IMR-90 (cell line): ENCODE data around the gene PITX1. TPM values are rescaled to one million over a fixed set of nuclear protein-coding genes. Genes with fewer than 3 reads are reported as not detected.

ENCODE experiments used
- ATAC-seq: fragments of 200-7000 bp; cut with Tn5 transposase; 2 replicates; pipeline ENCODE4 v1.9.1; 2020; ENCODE audit warnings: low read depth, mild to moderate bottlenecking, moderate library complexity
- BruUV-seq: library from RNA; stranded (reverse); fragments of 400-500 nt; replicated peaks from 2 replicates; lab custom pipeline; 2021; lab: Mats Ljungman, UMichigan
- CTCF ChIA-PET: fragments of 300-600 bp; formaldehyde crosslinking; extraction: SDS; loops from one replicate; lab custom pipeline; 2021; ENCODE audit warnings: antibody characterized with exemption; lab: Yijun Ruan, JAX
- POLR2A ChIA-PET: fragments of 300-600 bp; sonication (Branson Sonifier 250); formaldehyde crosslinking; loops from one replicate; lab custom pipeline; 2022; ENCODE audit warnings: antibody characterized with exemption; ENCODE audit not compliant: unreplicated experiment; lab: Charles Lee
- DNase-seq: peaks from one replicate; pipeline ENCODE4 v3.0.0; 2013
- H2AFZ ChIP-seq: replicated peaks from 2 replicates; pipeline ENCODE3; 2013; ENCODE audit warnings: low read length, mild to moderate bottlenecking; ENCODE audit not compliant: poor library complexity
- H2AK5ac ChIP-seq: 2 replicates; pipeline ENCODE4 v1.6.1; 2013; ENCODE audit warnings: low read depth, low read length, inconsistent platforms
- H2AK9ac ChIP-seq: replicated peaks from 2 replicates; pipeline ENCODE3; 2013; ENCODE audit warnings: mild to moderate bottlenecking, low read depth, low read length, moderate library complexity; ENCODE audit not compliant: poor library complexity
- H2BK120ac ChIP-seq: 2 replicates; pipeline ENCODE4 v1.6.1; 2013; ENCODE audit warnings: low read depth, low read length, inconsistent platforms
- H2BK15ac ChIP-seq: 3 replicates; pipeline ENCODE4 v1.6.1; 2013; ENCODE audit warnings: low read depth, low read length, inconsistent platforms
- H2BK20ac ChIP-seq: 2 replicates; pipeline ENCODE4 v1.6.1; 2013; ENCODE audit warnings: low read depth, mild to moderate bottlenecking, inconsistent platforms, low read length, moderate library complexity
- H2BK5ac ChIP-seq: 2 replicates; pipeline ENCODE4 v1.6.1; 2013; ENCODE audit warnings: mild to moderate bottlenecking, low read depth, low read length, inconsistent platforms; ENCODE audit not compliant: poor library complexity, severe bottlenecking
- H3K14ac ChIP-seq: replicated peaks from 2 replicates; pipeline ENCODE4 v1.6.1; 2013; ENCODE audit warnings: low read depth, low read length, inconsistent platforms
- H3K18ac ChIP-seq: 2 replicates; pipeline ENCODE4 v1.6.1; 2013; ENCODE audit warnings: low read depth, low read length, control low read depth
- H3K23ac ChIP-seq: 2 replicates; pipeline ENCODE4 v1.6.1; 2013; ENCODE audit warnings: low read depth, low read length, inconsistent platforms
- H3K27ac ChIP-seq: 2 replicates; pipeline ENCODE4 v1.5.1; 2013; ENCODE audit warnings: mild to moderate bottlenecking, control low read depth, low read length; ENCODE audit not compliant: insufficient read depth
- H3K27me3 ChIP-seq: 2 replicates; pipeline ENCODE4 v1.6.1; 2013; ENCODE audit warnings: low read length; ENCODE audit not compliant: control insufficient read depth, insufficient read depth
- H3K36me3 ChIP-seq: 2 replicates; pipeline ENCODE4 v1.6.1; 2013; ENCODE audit warnings: low read length, mixed read lengths; ENCODE audit not compliant: control insufficient read depth, insufficient read depth
- H3K4ac ChIP-seq: 2 replicates; pipeline ENCODE4 v1.6.1; 2013; ENCODE audit warnings: low read depth, low read length, inconsistent platforms
- H3K4me1 ChIP-seq: 2 replicates; pipeline ENCODE4 v1.6.1; 2013; ENCODE audit warnings: low read length, mixed read lengths; ENCODE audit not compliant: control insufficient read depth, insufficient read depth
- H3K4me2 ChIP-seq: 2 replicates; pipeline ENCODE4 v1.6.1; 2013; ENCODE audit warnings: low read depth, mild to moderate bottlenecking, control low read depth, low read length, moderate library complexity
- H3K4me3 ChIP-seq: 2 replicates; pipeline ENCODE4 v1.5.1; 2013; ENCODE audit warnings: low read depth, mild to moderate bottlenecking, control low read depth, low read length, moderate library complexity; ENCODE audit not compliant: insufficient read depth
- H3K56ac ChIP-seq: 2 replicates; pipeline ENCODE4 v1.6.1; 2013; ENCODE audit warnings: low read length, inconsistent platforms; ENCODE audit not compliant: insufficient read depth; ENCODE audit errors: extremely low read depth
- H3K79me1 ChIP-seq, 2 experiments: 2 replicates each; pipeline ENCODE4 v1.6.1; 2013; ENCODE audit warnings: low read length in 2 of 2, inconsistent platforms in 1 of 2, low read depth in 1 of 2
- H3K9ac ChIP-seq: 2 replicates; pipeline ENCODE4 v1.6.1; 2013; ENCODE audit warnings: low read depth, low read length, control low read depth
- H3K9me1 ChIP-seq: 2 replicates; pipeline ENCODE4 v1.6.1; 2013; ENCODE audit warnings: low read length, inconsistent platforms; ENCODE audit not compliant: insufficient read depth
- H3K9me3 ChIP-seq: 2 replicates; pipeline ENCODE4 v1.6.1; 2013; ENCODE audit warnings: low read length; ENCODE audit not compliant: control insufficient read depth, insufficient read depth
- H4K20me1 ChIP-seq: 2 replicates; pipeline ENCODE4 v1.6.1; 2013; ENCODE audit warnings: low read length, inconsistent platforms; ENCODE audit not compliant: insufficient read depth
- H4K5ac ChIP-seq: 2 replicates; pipeline ENCODE4 v1.6.1; 2013; ENCODE audit warnings: mild to moderate bottlenecking, low read depth, low read length, control low read depth
- H4K8ac ChIP-seq, 2 experiments: 2 replicates each; pipeline ENCODE4 v1.6.1; 2013; ENCODE audit warnings: low read depth in 2 of 2, low read length in 2 of 2, control low read depth in 1 of 2, inconsistent platforms in 1 of 2
- H4K91ac ChIP-seq: 2 replicates; pipeline ENCODE4 v1.6.1; 2013; ENCODE audit warnings: low read depth, low read length, inconsistent platforms; ENCODE audit not compliant: insufficient read depth
- CEBPB ChIP-seq: IDR thresholded peaks from 2 replicates; pipeline ENCODE4 v1.6.1; 2012; ENCODE audit warnings: low read depth, low read length, improper control_type of control experiment
- CHD1 ChIP-seq: IDR thresholded peaks from 2 replicates; pipeline ENCODE4 v1.6.1; 2012; ENCODE audit warnings: low read depth, low read length, improper control_type of control experiment
- CTCF ChIP-seq: conservative IDR thresholded peaks from 2 replicates; pipeline ENCODE4 v1.5.1; 2012; ENCODE audit warnings: mild to moderate bottlenecking, low read depth, low read length, improper control_type of control experiment
- MXI1 ChIP-seq: IDR thresholded peaks from 2 replicates; pipeline ENCODE4 v1.6.1; 2012; ENCODE audit warnings: low read depth, mild to moderate bottlenecking, low read length, moderate library complexity, borderline replicate concordance
- USF2 ChIP-seq: fragments of 150-350 bp; IDR thresholded peaks from 2 replicates; pipeline ENCODE4 v1.6.1; 2017; ENCODE audit warnings: mild to moderate bottlenecking, antibody characterized with exemption, low read length, low read depth
- WGBS, 2 experiments: methylation state at CpG; one replicate each; pipeline versions ENCODE4 v1.1.5 to v1.1.7; 2013; ENCODE audit warnings: missing lambda C conversion rate in 2 of 2; ENCODE audit not compliant: insufficient read length in 1 of 2; ENCODE audit errors: extremely low coverage in 2 of 2; 5-methylcytosine and 5-hydroxymethylcytosine counted together
- dilution Hi-C: fragments of 300-500 bp; cut with HindIII; formaldehyde crosslinking; loops from one replicate; pipeline ENCODE4 v1.14.3; 2018; ENCODE audit warnings: low sequenced_read_pairs; ENCODE audit not compliant: unreplicated experiment
- in situ Hi-C: fragments of 300-500 bp; cut with MboI; formaldehyde crosslinking; loops from 3 replicates; pipeline ENCODE4 v1.14.3; 2019; ENCODE audit warnings: low sequenced_read_pairs, inconsistent platforms, mixed read lengths
- intact Hi-C: fragments of 100-400 bp; cut with micrococcal nuclease; formaldehyde crosslinking; loops from 2 replicates; pipeline ENCODE4 v1.10.0; 2022
- polyA plus RNA-seq, 3 experiments: library from polyadenylated mRNA; depleted of rRNA; stranded (reverse); fragments of >200 nt; gene quantifications; 2 replicates each; pipeline ENCODE4 v1.2.3, GENCODE V29; 2012; ENCODE audit warnings: low replicate concordance in 1 of 3
- total RNA-seq: library from RNA; depleted of rRNA; stranded (reverse); fragments of >200 nt; gene quantifications from 2 replicates; pipeline ENCODE4 v1.2.3, GENCODE V29; 2012

The PITX1 gene
- total and polyA plus RNA-seq, 2 of the 4 experiments (the other 2 are of a cell fraction), result 10.4 to 29.8 TPM

GRCh38 chr5:135040034-135040332, 6.0 kb upstream of the PITX1 start:
- no peak overlapping the region for H2BK15ac ChIP-seq
- no peak overlapping the region for H2BK5ac ChIP-seq
- H4K20me1 ChIP-seq, result 0 out of 2 replicates have a peak, but pooled peaks cover 3% of the 10 kb centered on the region
- H2BK120ac ChIP-seq, result no peak overlapping the region
- in situ Hi-C loops (no loop called here), intact Hi-C loops (no loop called here), dilution Hi-C loops (no loop called here)
- H3K36me3 ChIP-seq, result peaks cover 2% of the 10 kb centered on the region; the same call in 1 of the 2 replicates
- no peak overlapping the region for H4K8ac ChIP-seq
- ChIA-PET POLR2A (no interaction called here), CTCF (no interaction called here)
- H3K9me3 ChIP-seq, result peaks cover 11% of the 10 kb centered on the region; the same call in 1 of the 2 replicates
- H3K23ac ChIP-seq, result no peak overlapping the region; the same call in 1 of the 2 replicates
- no peak for TF ChIP-seq CEBPB
- no peak for TF ChIP-seq CTCF
- TF ChIP-seq USF2, result no peak
- TF ChIP-seq CHD1, result no peak
- no peak for TF ChIP-seq MXI1
- no peak overlapping the region for H2AK9ac ChIP-seq
- 0% methylated on average over 1 of the region's 11 CpGs; no CpG with 5 or more reads in 1 of the 2 experiments for WGBS, 2 experiments
- no TSS peak for BruUV-seq
- H4K5ac ChIP-seq, result no peak overlapping the region
- no peak overlapping the region for H2AK5ac ChIP-seq
- peaks cover 0 to 5% of the 10 kb centered on the region in 2 experiments; a peak in 1 of 4 replicates for H3K79me1 ChIP-seq
- peaks cover 65% of the 10 kb centered on the region for H3K27me3 ChIP-seq
- no peak overlapping the region for H3K4me3 ChIP-seq
- no peak overlapping the region for H3K18ac ChIP-seq
- no peak overlapping the region for H3K4me2 ChIP-seq
- ATAC-seq, result no peak
- H3K4ac ChIP-seq, result no peak overlapping the region
- H3K4me1 ChIP-seq, result peaks cover 2% of the 10 kb centered on the region; the same call in 1 of the 2 replicates
- H2BK20ac ChIP-seq, result no peak overlapping the region
- no peak overlapping the region for H3K27ac ChIP-seq
- DNase-seq, result no peak
- H3K9me1 ChIP-seq, result 0 out of 2 replicates have a peak, but pooled peaks cover 6% of the 10 kb centered on the region
- no peak overlapping the region for H2AFZ ChIP-seq
- no peak overlapping the region for H3K9ac ChIP-seq
- no peak overlapping the region for H3K14ac ChIP-seq
- H4K91ac ChIP-seq, result no peak overlapping the region
- no peak overlapping the region for H3K56ac ChIP-seq
